NCI-H226 (cell line): ENCODE measurements around the gene GJB4.

Experiments used
- DNase-seq: peaks from one replicate; pipeline ENCODE4 v3.0.0-alpha.2; 2015

The GJB4 gene

DNA sequence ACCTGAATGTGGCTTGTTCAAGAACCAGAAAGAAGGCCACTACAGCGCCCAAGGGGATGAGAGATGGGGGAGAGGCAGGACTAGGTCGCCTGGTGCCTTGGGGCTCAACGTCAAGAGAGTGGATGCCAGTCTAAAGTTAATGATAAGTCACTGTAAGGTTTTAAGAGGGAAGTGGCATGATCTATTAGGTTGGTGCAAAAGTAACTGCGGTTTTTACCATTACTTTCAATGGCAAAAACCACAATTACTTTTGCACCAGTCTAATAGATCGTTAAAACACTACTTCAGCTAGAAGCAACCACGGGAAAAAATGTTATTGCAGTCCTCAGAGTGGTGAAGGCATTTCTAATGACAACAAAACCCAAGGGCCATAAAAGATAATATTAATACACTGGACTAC is 18.8 kb downstream of the GJB4 start:
- no peak for DNase-seq

DNA sequence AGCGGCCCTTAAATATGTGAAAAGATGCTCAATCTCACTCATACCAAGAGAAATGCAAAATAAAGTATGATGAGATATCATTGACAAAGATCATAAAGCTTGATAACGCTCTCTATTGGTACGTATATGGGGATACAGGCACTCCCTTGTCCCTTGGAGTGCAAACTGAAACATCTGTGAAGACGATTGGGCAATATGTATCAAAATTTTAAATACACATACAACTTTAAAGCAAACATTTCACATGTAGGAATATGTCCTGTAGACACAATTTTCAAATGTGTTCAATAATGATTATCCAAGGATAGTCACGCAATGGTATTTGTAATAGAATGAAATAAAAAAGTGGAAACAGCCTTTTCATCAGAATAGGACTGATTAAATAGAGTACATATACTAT is 19.5 kb downstream of the GJB4 start:
- DNase-seq, result no peak

DNA sequence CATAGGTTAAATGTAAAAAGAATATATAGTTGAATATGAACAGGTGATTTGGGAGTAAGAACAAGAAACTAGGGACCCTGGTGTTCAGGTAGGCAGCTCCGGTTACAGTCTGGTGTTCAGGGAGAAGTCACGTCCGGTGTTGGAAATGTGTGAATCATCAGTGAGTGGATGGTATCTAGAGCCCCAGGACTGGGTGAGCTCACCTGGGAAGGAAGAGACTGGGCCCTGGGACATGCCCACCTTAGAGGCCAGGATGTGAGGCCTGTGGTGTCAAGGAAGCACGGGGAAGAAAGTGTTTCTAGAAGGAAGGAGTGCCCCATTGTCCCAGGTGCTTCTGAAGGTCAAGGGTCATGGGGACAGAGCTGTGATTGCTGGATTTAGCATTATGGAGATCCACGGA is 20.0 kb downstream of the GJB4 start:
- peak; percentile 41 for DNase-seq

DNA sequence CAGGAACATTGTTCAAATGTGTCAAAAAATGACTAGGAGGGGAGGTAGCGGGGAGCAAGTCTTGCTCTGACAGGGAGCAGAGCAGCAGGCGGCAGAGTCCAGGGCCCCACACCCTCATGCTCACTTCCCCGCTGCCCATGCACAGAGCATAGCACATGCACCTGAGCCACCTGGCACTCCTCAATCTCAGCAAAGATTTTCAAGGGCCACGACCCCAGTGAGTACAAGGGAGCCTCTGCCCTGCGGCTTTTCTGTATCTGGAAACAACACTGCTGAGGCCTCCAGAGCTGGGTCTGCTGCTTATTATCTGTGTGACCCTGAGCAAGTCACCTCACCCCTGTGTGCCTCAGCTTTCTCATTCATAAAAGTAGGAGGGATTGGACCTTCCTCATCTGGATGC is 20.4 kb downstream of the GJB4 start:
- DNase-seq, result no peak

DNA sequence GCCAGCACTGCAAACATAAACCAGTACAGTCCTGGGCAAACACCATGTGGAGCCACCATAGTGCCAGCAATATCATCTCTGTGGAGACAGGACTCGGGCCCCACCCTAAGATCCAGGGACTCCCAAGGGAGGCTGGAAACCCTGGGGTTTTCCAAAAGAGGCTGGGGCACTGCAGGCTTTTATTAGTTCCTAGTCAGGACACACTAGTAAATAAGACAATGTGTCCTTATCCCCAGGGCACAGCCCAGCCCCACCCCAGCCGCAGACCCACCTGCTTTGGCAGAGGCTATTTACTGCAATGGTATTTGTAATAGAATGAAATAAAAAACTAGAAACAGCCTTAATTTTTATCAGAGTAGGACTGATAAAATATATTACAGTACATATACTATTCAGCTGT is 21.0 kb downstream of the GJB4 start:
- DNase-seq, result no peak

DNA sequence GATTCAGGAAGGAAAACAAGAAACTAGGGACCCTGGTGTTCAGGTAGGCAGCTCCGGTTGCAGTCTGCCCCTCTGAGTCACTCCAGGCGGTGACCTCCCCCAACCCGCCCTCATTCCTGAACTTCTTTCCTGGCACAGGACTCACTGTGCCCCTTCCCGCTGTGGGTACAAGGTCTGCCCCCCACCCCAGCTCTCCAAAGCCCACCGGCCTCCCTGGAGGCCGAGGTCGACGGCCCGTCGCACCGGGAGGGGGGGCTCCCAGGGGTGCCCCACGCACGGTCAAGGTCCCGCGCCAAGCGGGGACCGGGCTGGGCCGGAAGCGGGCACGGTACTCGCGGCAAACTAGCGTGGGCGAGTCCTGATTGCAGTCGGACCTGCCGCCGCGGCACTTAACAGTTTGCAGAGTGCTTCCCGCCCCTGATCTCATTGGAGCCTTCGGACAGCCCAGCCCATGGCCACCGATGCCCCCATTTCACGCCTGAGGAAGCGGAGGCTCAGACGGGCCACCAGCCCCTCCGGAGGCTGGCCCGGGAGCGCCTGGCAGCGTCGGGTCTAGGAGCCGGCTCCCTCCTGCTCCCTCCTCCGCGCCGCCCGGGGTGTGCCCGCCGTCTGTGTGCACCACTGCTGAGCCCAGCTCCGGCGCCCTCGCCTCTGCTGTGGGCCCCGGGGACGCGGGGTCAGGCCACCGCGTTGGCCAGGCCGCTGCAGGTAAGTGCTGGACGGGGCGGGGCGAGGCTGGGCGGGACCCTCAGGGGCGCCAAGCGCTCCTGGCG is 21.7 kb downstream of the GJB4 start, which contains the start of gene GJB3:
Gene GJB3, plus strand, starts transcription at position 144 of the 773 bp plus-strand sequence. CDS start 3,549 bp downstream, outside the sequence.
- DNase-seq, result no peak

DNA sequence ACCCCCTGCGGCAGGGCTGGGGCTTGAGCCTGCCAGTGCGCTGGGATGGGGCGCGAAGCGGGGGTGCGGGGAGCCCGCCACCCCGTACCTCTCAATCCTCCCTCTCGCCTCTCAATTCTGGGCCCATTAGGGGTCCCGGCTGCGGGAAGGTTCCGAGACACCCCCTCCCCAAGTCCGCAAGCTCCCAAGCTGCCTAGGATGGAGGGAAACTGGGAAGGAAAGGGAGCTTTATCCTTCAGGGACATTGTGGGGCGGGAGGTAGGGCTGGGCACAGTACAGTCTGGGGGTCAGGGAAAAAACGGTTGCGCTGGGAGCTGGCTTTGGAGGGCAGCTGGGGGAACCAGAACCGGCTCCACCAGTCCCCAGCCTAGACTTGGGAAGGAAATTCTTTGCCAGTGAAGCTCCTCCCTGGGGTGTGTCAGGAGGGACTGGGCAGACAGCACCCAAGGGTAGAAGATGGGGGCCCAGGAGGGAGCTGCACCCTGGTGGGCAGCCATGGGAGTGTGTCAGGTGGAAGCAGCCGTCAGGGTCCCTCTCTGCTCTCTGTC is 22.4 kb downstream of the GJB4 start:
- no peak for DNase-seq

DNA sequence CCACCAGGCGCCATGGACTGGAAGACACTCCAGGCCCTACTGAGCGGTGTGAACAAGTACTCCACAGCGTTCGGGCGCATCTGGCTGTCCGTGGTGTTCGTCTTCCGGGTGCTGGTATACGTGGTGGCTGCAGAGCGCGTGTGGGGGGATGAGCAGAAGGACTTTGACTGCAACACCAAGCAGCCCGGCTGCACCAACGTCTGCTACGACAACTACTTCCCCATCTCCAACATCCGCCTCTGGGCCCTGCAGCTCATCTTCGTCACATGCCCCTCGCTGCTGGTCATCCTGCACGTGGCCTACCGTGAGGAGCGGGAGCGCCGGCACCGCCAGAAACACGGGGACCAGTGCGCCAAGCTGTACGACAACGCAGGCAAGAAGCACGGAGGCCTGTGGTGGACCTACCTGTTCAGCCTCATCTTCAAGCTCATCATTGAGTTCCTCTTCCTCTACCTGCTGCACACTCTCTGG is 25.2 kb downstream of the GJB4 start:
- no peak for DNase-seq

DNA sequence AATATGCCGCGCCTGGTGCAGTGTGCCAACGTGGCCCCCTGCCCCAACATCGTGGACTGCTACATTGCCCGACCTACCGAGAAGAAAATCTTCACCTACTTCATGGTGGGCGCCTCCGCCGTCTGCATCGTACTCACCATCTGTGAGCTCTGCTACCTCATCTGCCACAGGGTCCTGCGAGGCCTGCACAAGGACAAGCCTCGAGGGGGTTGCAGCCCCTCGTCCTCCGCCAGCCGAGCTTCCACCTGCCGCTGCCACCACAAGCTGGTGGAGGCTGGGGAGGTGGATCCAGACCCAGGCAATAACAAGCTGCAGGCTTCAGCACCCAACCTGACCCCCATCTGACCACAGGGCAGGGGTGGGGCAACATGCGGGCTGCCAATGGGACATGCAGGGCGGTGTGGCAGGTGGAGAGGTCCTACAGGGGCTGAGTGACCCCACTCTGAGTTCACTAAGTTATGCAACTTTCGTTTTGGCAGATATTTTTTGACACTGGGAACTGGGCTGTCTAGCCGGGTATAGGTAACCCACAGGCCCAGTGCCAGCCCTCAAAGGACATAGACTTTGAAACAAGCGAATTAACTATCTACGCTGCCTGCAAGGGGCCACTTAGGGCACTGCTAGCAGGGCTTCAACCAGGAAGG is 25.8 kb downstream of the GJB4 start:
- DNase-seq, result no peak

DNA sequence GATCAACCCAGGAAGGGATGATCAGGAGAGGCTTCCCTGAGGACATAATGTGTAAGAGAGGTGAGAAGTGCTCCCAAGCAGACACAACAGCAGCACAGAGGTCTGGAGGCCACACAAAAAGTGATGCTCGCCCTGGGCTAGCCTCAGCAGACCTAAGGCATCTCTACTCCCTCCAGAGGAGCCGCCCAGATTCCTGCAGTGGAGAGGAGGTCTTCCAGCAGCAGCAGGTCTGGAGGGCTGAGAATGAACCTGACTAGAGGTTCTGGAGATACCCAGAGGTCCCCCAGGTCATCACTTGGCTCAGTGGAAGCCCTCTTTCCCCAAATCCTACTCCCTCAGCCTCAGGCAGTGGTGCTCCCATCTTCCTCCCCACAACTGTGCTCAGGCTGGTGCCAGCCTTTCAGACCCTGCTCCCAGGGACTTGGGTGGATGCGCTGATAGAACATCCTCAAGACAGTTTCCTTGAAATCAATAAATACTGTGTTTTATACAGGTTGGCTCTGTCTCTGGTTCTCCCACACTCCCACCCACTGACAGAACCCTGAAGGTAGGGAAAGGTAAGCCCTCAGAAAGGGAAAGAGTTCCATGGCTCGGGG is 26.4 kb downstream of the GJB4 start:
- no peak for DNase-seq

DNA sequence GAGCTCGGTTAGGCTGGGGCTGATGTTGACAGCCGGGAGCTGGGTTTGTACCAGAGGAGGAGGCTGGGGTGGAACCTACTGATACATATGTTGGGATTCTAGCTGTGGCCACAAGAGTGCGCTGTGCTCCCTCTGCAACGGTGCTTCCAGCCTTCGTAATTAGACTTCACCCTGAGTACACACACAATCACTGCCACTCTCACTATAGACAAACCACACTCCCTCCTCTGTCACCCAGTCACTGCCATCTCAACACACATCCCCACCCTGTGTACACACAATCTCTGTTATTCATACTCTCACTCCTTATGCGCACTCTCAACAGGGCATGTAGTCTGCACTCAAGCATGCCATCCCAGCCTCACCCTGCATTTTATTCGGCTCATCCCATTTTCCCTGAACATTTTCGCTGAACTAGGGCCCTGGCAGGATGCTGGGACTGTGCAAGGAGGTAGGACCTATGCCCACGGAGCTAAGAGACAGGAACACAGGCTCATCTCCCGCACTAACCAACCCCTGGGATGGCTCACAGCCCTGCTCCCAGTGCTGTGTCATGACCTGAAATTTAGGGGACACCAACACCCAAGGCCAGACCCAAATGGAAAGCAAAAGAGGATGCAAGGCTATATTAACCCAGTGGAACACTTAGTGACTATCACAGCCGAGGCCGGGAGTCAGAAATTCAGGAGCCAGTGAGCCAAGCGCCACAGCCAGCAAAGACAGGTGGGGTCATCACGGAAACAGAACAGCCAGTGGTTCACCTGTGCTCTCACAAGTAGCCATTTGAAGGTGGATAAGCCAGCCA is 27.2 kb downstream of the GJB4 start:
- DNase-seq, result peak; percentile 37

DNA sequence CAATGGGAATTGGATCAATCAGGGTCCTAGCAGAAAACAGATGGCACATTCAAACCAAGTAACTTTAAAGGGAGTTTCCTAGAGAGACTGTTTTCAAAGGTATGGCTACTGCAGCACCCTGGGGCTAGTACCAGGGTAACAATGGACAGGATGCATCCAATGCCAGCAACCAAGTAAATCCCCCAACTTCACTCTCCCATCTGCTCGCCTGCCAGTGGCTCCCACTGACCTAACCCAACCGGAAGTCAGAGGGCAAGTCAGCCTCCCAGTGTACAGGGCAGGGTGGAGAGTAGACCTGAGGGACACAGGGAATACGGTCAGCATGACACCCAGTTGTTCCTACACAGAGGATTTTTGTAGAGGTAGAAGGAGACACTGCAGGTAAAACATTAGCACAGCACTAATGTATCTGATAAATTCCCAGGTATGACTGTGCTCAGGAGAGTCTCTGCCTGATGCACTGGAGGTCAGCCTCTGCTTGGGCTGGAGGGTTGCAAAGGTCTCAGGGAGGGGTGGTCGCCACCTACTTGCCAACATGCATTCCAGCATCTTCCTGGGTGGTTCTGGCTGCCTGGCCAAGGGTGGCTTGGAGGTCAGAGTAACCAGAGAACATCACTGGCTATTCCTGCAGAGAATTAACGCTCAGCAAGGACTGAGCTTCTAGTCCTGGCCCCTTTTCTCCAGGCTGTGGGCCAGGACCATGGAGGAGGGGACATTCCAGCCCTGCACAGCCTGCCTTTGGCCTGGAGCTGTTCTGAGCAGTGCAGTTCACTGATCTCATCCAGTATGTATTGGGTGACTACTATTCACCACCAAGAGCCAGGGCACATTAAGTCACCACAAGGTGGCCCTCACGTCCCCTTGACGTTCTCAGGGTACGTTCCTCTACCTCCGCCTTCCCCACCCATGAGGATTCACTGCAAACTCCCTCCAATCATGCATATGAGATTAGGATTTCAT is 28.2 kb downstream of the GJB4 start:
- DNase-seq, result peak; percentile 33

DNA sequence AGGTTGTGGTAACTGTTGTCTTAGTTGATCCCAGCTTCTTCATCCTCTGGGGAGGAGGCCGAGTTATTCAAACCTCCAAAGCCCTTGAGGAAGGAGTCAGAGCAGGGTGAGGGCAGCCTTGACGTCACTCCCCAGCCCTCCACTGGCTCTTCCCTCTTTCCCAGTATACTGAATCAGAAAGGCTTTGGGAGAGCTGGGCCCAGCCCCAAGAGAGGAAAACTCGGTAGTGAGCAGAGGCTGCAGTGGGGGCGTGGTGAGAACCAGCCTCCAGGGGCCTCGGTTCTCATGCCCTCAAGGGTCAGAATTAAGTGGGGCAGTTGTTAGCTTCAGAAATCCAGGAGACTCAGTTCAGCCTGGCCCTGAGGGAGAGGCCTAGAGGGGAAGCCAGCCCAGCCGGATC is 31.4 kb downstream of the GJB4 start:
- DNase-seq, result no peak

DNA sequence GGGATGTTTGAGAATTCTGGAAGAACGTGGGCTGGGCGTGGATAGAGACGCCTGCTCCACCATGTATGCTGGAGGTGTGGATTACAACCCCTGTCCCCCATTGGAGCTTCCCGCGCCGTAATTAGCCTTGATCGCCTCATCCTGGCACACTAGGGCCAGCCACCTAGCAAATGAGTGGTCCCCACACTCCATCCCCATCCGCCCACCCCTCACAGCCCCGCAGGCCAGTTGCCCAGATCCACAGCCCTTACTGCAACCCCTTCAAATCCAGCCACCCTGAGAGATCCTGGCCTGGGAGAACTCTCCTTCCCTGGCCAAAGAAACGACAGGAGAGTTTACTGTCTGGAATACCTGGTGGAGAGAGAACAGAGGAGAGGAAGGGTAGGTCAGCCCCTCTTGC is 32.9 kb downstream of the GJB4 start:
- no peak for DNase-seq

DNA sequence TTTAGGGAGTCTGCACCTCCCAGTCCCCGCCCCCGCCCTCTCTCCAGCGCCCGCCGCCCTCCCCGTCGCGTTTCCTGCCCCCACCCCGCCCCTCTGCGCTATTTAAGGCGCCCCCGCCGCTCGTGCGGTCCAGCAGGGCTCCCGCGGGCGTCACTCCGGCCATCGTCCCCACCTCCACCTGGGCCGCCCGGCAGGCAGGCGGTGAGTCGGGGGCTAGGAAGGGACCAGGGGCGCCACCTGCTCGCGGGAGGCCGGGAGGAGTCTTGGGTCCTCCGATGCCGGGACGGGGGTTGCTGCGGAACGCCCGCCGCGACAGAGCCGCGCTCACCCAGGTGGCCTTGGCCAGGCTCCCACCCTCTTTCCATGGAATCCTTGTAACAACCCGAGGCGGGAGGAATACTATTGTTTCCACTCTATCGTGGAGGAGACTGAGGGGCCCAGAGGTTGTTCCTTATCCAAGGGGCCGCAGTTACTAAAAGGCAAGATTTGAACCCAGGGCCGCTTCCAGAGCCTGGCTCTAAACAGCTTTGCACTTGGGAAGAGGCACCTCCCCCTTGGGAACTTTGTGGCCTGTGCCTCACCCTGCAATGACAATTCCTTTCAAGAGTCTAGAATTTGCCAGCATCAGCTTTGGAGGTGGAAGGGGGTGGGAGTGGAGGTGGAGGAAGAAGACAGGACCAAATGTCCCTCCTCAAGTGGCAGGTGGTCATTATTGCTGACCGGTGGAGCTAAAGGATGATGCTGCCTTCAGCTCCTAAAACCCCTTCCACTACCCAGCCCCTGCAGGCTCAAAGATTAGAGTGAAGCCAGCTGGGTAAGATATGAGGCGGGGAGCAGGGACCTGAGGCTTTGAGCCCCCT is 33.6 kb downstream of the GJB4 start, which contains the start of gene GJA4:
Gene GJA4, plus strand, starts transcription at position 132 of the 860 bp plus-strand sequence. CDS start 1,215 bp downstream, outside the sequence.
- DNase-seq, result no peak

DNA sequence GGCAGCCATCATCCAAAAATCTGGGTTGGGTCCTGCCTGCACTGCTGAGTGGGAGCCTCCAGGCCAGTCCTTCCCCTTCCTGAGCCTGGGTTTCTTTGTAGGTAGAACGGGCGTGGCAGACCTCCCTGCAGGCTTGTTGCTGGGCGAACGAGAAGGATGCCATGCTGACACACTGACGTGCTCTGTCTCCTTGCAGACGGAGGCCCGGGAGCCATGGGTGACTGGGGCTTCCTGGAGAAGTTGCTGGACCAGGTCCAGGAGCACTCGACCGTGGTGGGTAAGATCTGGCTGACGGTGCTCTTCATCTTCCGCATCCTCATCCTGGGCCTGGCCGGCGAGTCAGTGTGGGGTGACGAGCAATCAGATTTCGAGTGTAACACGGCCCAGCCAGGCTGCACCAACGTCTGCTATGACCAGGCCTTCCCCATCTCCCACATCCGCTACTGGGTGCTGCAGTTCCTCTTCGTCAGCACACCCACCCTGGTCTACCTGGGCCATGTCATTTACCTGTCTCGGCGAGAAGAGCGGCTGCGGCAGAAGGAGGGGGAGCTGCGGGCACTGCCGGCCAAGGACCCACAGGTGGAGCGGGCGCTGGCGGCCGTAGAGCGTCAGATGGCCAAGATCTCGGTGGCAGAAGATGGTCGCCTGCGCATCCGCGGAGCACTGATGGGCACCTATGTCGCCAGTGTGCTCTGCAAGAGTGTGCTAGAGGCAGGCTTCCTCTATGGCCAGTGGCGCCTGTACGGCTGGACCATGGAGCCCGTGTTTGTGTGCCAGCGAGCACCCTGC is 34.7 kb downstream of the GJB4 start:
- no peak for DNase-seq

DNA sequence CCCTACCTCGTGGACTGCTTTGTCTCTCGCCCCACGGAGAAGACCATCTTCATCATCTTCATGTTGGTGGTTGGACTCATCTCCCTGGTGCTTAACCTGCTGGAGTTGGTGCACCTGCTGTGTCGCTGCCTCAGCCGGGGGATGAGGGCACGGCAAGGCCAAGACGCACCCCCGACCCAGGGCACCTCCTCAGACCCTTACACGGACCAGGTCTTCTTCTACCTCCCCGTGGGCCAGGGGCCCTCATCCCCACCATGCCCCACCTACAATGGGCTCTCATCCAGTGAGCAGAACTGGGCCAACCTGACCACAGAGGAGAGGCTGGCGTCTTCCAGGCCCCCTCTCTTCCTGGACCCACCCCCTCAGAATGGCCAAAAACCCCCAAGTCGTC is 35.2 kb downstream of the GJB4 start:
- no peak for DNase-seq

DNA sequence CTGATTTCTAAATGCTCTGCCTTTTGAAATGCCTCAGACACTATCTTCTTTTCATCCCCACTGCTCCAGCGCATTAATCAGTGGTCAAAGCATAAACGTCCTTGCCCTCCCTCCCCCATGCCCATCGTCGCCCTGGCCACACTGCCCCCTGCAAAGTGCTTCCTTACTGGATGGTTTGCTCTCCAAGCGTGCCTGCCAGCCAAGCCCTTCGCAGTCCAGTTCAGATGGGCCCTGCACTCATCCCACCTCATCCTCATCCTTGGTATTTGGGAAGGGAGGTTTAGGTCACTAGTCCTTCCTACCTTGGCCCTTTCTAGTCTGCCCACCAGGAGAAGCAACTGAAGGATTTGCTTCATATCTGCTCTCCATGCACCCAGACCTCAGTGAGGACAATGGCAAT is 36.4 kb downstream of the GJB4 start:
- DNase-seq, result no peak

DNA sequence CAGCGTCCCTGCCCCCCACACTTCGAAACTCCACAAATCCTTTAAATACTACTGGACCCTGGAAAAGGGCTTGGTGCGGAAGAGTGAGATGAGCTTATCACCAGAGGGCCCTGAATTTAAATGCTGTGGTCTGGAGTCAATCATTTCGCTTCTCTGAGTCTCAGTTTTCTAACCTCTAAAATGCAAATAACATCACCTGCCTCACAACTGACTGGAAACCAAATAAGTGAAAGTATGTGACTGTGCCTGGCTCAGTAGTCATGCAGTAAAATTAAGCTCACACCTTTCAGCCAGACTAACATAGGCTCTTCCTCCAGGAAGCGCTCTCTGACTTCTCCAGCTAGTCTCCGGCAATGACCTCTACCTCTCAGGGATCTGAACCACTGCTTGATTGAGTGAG is 37.5 kb downstream of the GJB4 start:
- no peak for DNase-seq

DNA sequence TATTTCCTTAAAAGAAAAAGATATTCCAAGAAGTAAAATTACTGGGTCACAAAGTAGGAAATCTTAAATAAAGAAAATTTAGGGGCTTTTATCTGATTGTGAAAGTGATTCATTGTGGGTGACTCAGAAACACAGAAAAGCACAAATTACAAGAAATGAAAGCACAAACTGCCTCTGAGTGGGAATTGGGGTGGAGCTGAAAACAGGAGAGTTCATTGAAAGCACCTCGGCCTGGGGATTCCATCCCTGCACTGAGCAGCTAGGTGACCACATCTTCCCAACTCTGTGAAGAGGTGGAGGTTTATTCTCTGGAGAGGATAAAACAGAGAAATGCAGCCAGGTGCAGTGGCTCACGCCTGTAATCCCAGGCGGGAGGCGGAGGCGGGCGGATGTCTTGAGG is 40.7 kb downstream of the GJB4 start:
- no peak for DNase-seq
